ENCODE results near the gene ACIN1. TPM values are rescaled to one million over a fixed set of nuclear protein-coding genes. Genes with fewer than 3 reads are reported as not detected.

ACIN1 gene
- total and polyA plus RNA-seq, 9 of the 15 experiments (the other 6 are each of a cell fraction or from before 2014, with no cell fraction given) = 5.0 to 196 (median 129) TPM

GRCh38 chr14:23093991-23094665, 808 bp downstream of the ACIN1 start (continued):
- TF ChIP-seq ZFP91 (CRISPR knock-in tag; IDR thresholded peaks at IDR 0.05) (no peak), MTA1 (IDR thresholded peaks at IDR 0.05; ENCODE audit: borderline replicate concordance) (peak; percentile 63; the same call in 1 of the 2 replicates), RBM22 (IDR thresholded peaks at IDR 0.05; ENCODE audit: low read depth, low read length, poor library complexity, severe bottlenecking) (no peak), OTX1 (CRISPR knock-in tag; IDR thresholded peaks at IDR 0.05) (0 out of 2 replicates have a peak, but pooled peaks have one; percentile 47), MCM2 (IDR thresholded peaks at IDR 0.05; ENCODE audit: low read depth) (no peak), ZNF518B (CRISPR knock-in tag; IDR thresholded peaks at IDR 0.05) (no peak), KHSRP (IDR thresholded peaks at IDR 0.05) (peak; percentile 51; the same call in 1 of the 2 replicates), MLX (CRISPR knock-in tag; conservative IDR thresholded peaks at IDR 0.05) (no peak), ZNF3 (CRISPR knock-in tag; IDR thresholded peaks at IDR 0.05) (no peak), ARNT (IDR thresholded peaks at IDR 0.05) (peak; percentile 53 to 84; a peak in 2 of 4 replicates), PRDM10 (IDR thresholded peaks at IDR 0.05; ENCODE audit: partially characterized antibody) (peak; percentile 4), KLF16 (IDR thresholded peaks at IDR 0.05) (no peak), HEY1 (CRISPR knock-in tag; IDR thresholded peaks at IDR 0.05; ENCODE audit: borderline replicate concordance) (no peak), HDGF (IDR thresholded peaks at IDR 0.05) (peak; percentile 86), POLR2H (tag; IDR thresholded peaks at IDR 0.05; ENCODE audit: low read depth) (no peak), ZNF75A (CRISPR knock-in tag; IDR thresholded peaks at IDR 0.05) (no peak), SMARCA4 (IDR thresholded peaks at IDR 0.05) (peak; percentile 85), NFIX (CRISPR knock-in tag; IDR thresholded peaks at IDR 0.05; ENCODE audit: low read depth) (no peak), MYBL2 (IDR thresholded peaks at IDR 0.05; ENCODE audit: low read depth) (no peak), MYBL2 (CRISPR knock-in tag; IDR thresholded peaks at IDR 0.05; ENCODE audit: borderline replicate concordance) (no peak)

All from K562 (cell line).